ENCODE data around the gene NXF1. TPM values are rescaled to one million over a fixed set of nuclear protein-coding genes. Genes with fewer than 3 reads are reported as not detected.
A peak's percentile ranks its signal among the peaks of the same experiment; 100 is the strongest.

The NXF1 gene
- total RNA-seq, 2 experiments from 2014 or later = 343 to 358 TPM

DNA sequence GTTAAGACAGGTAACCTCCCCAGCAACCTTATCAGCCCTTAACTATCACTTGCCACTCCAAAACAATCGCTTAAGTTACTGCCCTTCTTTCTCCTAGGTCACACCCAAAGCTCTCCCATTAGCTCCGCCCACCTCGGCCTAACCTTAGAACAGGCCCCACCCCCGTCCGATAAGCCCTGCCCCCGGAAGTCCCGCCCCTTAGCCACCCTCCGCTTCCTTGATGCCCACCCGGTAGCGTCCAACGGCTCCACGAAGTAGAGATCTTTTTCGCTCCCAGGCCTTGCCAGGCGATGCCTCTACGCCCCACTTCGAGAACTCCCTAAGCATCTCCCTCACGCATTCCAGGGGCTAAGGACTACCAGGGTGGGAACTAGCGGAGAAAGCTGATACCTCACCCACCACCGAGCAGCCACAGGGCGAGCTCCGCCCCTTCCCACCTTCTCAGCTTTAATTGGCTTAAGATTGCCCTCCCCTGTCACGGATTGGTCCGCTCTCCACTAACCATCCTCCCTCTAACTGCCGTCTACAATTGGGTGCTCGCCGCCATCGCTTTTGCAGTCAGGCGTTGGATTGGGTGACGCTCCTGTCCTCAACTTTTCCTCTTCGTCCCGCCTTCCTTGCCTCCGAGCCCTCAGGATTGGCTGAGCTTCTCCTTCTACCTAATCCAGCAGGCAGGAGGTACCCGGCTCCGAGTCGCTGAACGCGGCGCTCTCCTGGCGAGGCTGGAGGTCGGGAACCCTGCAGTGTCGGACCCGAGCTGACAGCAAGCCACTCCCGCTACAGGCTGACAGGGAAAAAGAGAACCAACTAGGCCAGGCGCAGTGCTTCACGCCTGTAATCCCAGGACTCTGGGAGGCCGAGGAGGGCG is 51.3 kb downstream of the NXF1 start, which contains the start of gene ZBTB3:
Gene ZBTB3 (minus strand): TSS at position 425 of the 868 bp plus-strand sequence. CDS start 496 bp downstream, outside the sequence.
- TF ChIP-seq, protein P1, sequence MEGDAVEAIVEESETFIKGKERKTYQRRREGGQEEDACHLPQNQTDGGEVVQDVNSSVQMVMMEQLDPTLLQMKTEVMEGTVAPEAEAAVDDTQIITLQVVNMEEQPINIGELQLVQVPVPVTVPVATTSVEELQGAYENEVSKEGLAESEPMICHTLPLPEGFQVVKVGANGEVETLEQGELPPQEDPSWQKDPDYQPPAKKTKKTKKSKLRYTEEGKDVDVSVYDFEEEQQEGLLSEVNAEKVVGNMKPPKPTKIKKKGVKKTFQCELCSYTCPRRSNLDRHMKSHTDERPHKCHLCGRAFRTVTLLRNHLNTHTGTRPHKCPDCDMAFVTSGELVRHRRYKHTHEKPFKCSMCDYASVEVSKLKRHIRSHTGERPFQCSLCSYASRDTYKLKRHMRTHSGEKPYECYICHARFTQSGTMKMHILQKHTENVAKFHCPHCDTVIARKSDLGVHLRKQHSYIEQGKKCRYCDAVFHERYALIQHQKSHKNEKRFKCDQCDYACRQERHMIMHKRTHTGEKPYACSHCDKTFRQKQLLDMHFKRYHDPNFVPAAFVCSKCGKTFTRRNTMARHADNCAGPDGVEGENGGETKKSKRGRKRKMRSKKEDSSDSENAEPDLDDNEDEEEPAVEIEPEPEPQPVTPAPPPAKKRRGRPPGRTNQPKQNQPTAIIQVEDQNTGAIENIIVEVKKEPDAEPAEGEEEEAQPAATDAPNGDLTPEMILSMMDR (IDR thresholded peaks at IDR 0.05) = no peak
- Histone ChIP-seq H3K9me3 (ENCODE audit: control insufficient read depth in 1 of 2, insufficient read depth in 1 of 2, low read length in 2 of 2) (no peaks in the 10 kb centered on the region), H3K27ac (ENCODE audit: low read depth in 1 of 2, low read length in 2 of 2) (peak within 1 kb of the TSS; percentile 84 to 88), H3K4me1 (ENCODE audit: insufficient read depth, low read length) (peaks cover 41% of the 10 kb centered on the region), H3K27me3 (ENCODE audit: control insufficient read depth in 1 of 2, insufficient read depth in 2 of 2, low read length in 2 of 2) (no peaks in the 10 kb centered on the region), H3K4me3 (ENCODE audit: low read length) (peak within 1 kb of the TSS; percentile 80), H3K36me3 (ENCODE audit: insufficient read depth, low read length) (peaks cover 21% of the 10 kb centered on the region)
- intact Hi-C loops (cut with DNase I, micrococcal nuclease) = loop anchor here (1.0 to 5.0 kb wide), 5 partner anchors 7 to 88 kb away; partner anchors contain the start of genes TTC9C (in 2 of the 2), POLR2G (in 1 of the 2) and TMEM179B (in 1 of the 2)
- ChIA-PET CTCF (interaction anchor here (0.6 to 3.8 kb wide), 7 partner anchors 8 to 127 kb away, joined by 3 to 42 read pairs (median 6); partner anchors contain the start of genes HNRNPUL2, SLC3A2, TAF6L and TMEM179B), POLR2A (interaction anchor here (0.8 to 5.6 kb wide), 43 partner anchors 8 to 1564 kb away, joined by 3 to 228 read pairs (median 6); partner anchors contain the start of genes B3GAT3, C11orf98, CSKMT and EEF1G)
- peak; percentile 93 for ATAC-seq (ENCODE audit: poor library complexity)
- Mint-ChIP-seq H3K4me3 (peak within 1 kb of the TSS; percentile 93), H3K9me3 (no peaks in the 10 kb centered on the region), H3K27ac (peak within 1 kb of the TSS; percentile 89), H3K4me1 (ENCODE audit: low read depth) (peaks cover 35% of the 10 kb centered on the region), H3K36me3 (ENCODE audit: low read depth) (peaks cover 18% of the 10 kb centered on the region), H3K27me3 (no peaks in the 10 kb centered on the region)
- DNase-seq = peak; percentile 92 to 100 (median 97)

DNA sequence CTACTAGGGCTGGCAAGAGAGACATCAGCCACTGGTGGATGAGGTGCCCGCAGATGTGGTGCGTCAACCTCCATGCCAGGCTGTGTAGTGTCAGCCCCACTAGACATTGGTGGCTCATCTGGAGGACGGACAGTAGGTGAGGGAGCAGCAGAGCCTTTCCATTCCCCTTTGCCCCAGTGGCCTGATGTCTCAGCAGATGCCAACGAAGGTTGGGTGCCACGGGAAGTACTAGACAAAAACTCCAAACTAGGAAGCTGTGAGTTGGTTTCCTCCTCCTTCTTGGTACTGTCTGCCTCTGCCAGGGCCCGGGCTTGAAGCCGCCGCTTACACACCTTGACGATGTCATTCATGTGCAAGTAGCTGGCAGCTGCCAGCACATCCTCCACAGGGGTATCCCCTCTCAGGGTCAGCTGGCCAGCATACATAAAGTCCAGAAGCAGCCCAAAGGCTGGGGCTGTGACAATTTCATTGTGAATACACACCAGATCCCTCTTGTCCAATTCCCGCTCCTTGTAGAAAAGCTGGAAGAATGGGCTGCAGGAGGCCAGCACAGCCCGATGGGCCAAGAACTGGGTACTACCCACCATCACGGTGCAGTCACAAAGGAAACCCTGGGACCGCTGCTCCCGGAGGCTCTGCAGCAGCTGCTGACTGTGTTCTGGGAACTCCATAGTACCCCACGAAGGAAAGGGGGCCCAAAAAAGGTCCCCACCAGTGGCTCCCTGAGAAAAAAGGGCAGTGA is 52.1 kb downstream of the NXF1 start:
- Mint-ChIP-seq H3K27ac (peak overlapping the region; percentile 89), H3K4me3 (peak overlapping the region; percentile 93), H3K27me3 (no peaks in the 10 kb centered on the region), H3K4me1 (ENCODE audit: low read depth) (peaks cover 37% of the 10 kb centered on the region), H3K9me3 (no peaks in the 10 kb centered on the region), H3K36me3 (ENCODE audit: low read depth) (peaks cover 22% of the 10 kb centered on the region)
- TF ChIP-seq, protein P1 (IDR thresholded peaks at IDR 0.05) = no peak
- H3K27ac ChIP-seq (ENCODE audit: low read depth in 1 of 2, low read length in 2 of 2) = peak overlapping the region; percentile 84 to 88
- peak overlapping the region; percentile 80 for H3K4me3 ChIP-seq (ENCODE audit: low read length)
- ChIA-PET CTCF (interaction anchor here (0.9 to 3.8 kb wide), 6 partner anchors 9 to 128 kb away, joined by 3 to 42 read pairs (median 7); partner anchors contain the start of genes HNRNPUL2, SLC3A2, TAF6L and TMEM179B), POLR2A (interaction anchor here (0.8 to 5.6 kb wide), 42 partner anchors 8 to 1564 kb away, joined by 3 to 228 read pairs (median 6); partner anchors contain the start of genes B3GAT3, C11orf98, CSKMT and EEF1G)
- peaks cover 41% of the 10 kb centered on the region for H3K4me1 ChIP-seq (ENCODE audit: insufficient read depth, low read length)
- no peaks in the 10 kb centered on the region for H3K27me3 ChIP-seq (ENCODE audit: control insufficient read depth in 1 of 2, insufficient read depth in 2 of 2, low read length in 2 of 2)
- ATAC-seq (ENCODE audit: poor library complexity) (no peak), DNase-seq (peak in 1 of 14 experiments; percentile 38)
- peaks cover 25% of the 10 kb centered on the region for H3K36me3 ChIP-seq (ENCODE audit: insufficient read depth, low read length)
- intact Hi-C loops (cut with DNase I, micrococcal nuclease) = loop anchor here (1.0 to 5.0 kb wide), 4 partner anchors 8 to 89 kb away; partner anchors contain the start of genes POLR2G (in 1 of the 2), TMEM179B (in 1 of the 2) and TTC9C (in 1 of the 2)
- no peaks in the 10 kb centered on the region for H3K9me3 ChIP-seq (ENCODE audit: control insufficient read depth in 1 of 2, insufficient read depth in 1 of 2, low read length in 2 of 2)
